ENCODE measurements around the gene TJAP1.

- no peak for TF ChIP-seq POLR2AphosphoS5 (IDR thresholded peaks at IDR 0.05; ENCODE audit: borderline replicate concordance, low read depth, low read length)
- no peak for TF ChIP-seq EZH2 (IDR thresholded peaks at IDR 0.05)
Observed at GRCh38 chr6:43532201-43532600, 54.8 kb downstream of the TJAP1 start.
